Osteocyte (in vitro differentiated cells): ENCODE data around the gene MEX3A. TPM values are rescaled to one million over a fixed set of nuclear protein-coding genes. Genes with fewer than 3 reads are reported as not detected.

Experiments
- DNase-seq: peaks from one replicate; pipeline ENCODE4 v3.0.0; 2021; ENCODE audit warnings: mixed read lengths; ENCODE audit not compliant: unreplicated experiment; ENCODE audit errors: extremely low spot score
- H3K27ac Mint-ChIP-seq: one replicate; pipeline ENCODE4 v1.8.0; 2021; ENCODE audit warnings: mild to moderate bottlenecking, mixed read lengths; ENCODE audit not compliant: unreplicated experiment
- H3K27me3 Mint-ChIP-seq: one replicate; pipeline ENCODE4 v1.8.0; 2021; ENCODE audit warnings: mixed read lengths; ENCODE audit not compliant: unreplicated experiment
- H3K36me3 Mint-ChIP-seq: one replicate; pipeline ENCODE4 v1.8.0; 2021; ENCODE audit warnings: mixed read lengths; ENCODE audit not compliant: unreplicated experiment
- H3K4me1 Mint-ChIP-seq: one replicate; pipeline ENCODE4 v1.8.0; 2021; ENCODE audit warnings: mixed read lengths; ENCODE audit not compliant: unreplicated experiment
- H3K4me3 Mint-ChIP-seq: one replicate; pipeline ENCODE4 v1.8.0; 2021; ENCODE audit warnings: mild to moderate bottlenecking, moderate library complexity, mixed read lengths; ENCODE audit not compliant: unreplicated experiment
- H3K9me3 Mint-ChIP-seq: one replicate; pipeline ENCODE4 v1.8.0; 2021; ENCODE audit warnings: mixed read lengths; ENCODE audit not compliant: unreplicated experiment
- total RNA-seq: library from RNA; stranded (reverse); gene quantifications from 2 replicates; pipeline ENCODE4 v1.2.1, GENCODE V29; 2021
- TF ChIP-seq, protein P1 (sequence below): fragments of 200-600 bp; sonication (generic); IDR thresholded peaks from 2 replicates; pipeline ENCODE4 v1.5.0; 2021; ENCODE audit warnings: antibody characterized with exemption, mild to moderate bottlenecking, moderate library complexity

MEX3A gene
- total RNA-seq, 1 donor from 2014 or later = 20.7 TPM

DNA sequence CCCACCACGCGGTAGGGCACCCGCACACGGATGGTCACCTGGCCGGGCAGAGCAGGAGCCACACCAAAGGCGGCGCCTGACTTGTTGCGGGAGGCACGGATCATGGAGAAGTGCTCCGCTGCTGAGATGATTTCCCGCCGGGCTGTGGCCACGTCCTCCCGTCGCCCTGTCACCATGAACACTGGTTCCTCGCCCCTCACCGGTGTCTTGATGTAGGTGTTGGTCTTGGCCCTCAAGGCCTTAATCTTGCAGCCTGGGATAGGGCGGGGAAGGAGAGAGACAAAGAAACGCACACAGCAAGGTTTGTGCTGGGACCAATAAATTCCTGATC is 4.9 kb downstream of the MEX3A start:
- no peak for DNase-seq
- Mint-ChIP-seq H3K27ac (peak overlapping the region; percentile 54), H3K4me3 (peak overlapping the region; percentile 52), H3K27me3 (no peaks in the 10 kb centered on the region), H3K36me3 (peaks cover 18% of the 10 kb centered on the region), H3K4me1 (peaks cover 64% of the 10 kb centered on the region), H3K9me3 (no peaks in the 10 kb centered on the region)
- TF ChIP-seq, protein P1, sequence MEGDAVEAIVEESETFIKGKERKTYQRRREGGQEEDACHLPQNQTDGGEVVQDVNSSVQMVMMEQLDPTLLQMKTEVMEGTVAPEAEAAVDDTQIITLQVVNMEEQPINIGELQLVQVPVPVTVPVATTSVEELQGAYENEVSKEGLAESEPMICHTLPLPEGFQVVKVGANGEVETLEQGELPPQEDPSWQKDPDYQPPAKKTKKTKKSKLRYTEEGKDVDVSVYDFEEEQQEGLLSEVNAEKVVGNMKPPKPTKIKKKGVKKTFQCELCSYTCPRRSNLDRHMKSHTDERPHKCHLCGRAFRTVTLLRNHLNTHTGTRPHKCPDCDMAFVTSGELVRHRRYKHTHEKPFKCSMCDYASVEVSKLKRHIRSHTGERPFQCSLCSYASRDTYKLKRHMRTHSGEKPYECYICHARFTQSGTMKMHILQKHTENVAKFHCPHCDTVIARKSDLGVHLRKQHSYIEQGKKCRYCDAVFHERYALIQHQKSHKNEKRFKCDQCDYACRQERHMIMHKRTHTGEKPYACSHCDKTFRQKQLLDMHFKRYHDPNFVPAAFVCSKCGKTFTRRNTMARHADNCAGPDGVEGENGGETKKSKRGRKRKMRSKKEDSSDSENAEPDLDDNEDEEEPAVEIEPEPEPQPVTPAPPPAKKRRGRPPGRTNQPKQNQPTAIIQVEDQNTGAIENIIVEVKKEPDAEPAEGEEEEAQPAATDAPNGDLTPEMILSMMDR = no peak

DNA sequence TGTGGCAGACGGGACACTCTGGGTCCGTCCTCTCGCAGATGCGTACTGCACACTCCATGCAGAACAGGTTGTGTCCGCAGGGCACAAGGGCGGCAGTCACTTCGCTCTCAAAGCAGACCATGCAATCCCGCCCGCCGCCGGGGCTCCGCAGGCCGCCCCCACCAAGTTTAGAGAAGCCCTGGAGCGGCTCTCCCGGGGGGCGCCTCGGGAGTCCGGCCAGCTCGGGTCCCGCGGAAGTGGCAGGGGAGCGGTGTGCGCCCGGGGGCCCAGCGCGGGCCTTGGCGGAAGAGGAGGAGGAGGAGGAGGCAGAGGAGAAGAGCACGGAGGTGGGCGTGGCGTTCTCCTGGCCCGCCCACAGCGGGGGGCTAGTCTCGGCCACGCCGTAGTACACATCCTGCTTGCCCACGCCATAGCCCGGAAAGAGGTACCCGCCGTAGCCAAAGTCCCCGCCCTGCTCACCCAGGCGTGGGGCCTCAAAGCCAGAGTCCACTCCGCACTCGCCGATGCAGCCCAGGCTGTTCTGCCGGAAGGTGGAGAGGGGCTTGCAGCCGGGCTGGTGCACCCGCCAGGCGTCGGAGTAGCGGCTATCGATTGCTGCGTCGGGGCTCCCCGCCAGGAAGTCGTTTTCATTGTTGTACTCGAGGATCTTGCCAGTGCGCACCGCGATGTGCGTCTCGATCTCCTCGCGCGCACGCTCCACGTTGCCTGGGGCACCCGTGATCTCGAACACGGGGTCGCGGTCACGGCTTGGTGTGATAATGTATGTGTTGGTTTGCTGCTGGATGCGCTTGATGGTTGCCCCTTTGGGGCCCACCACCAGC is 5.4 kb downstream of the MEX3A start:
- Mint-ChIP-seq H3K27me3 (no peaks in the 10 kb centered on the region), H3K27ac (peak overlapping the region; percentile 54), H3K4me3 (peak overlapping the region; percentile 52), H3K4me1 (peaks cover 64% of the 10 kb centered on the region), H3K36me3 (peaks cover 18% of the 10 kb centered on the region), H3K9me3 (no peaks in the 10 kb centered on the region)
- TF ChIP-seq, protein P1 = no peak
- no peak for DNase-seq

DNA sequence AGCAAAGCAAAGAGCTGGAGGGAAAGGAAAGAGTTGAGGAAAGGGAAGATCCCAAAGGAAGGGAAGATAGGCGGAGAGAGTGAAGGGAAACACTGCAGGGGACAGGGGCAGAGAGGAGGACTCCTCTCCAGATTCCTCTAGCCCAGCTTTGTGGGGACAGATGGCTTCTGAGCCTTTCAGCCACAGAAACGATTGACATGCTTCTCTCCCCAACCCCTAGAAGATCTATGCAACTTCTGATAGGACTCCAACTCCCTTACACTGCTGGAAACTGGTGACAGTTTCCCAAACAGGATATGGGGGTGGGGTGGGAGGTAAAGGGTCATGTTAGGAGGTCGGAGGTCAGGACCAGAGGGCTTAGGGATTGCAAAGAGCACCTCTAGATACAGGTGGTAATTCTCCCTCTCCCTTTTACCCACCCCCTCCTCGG is 6.5 kb downstream of the MEX3A start:
- Mint-ChIP-seq H3K4me1 (peaks cover 57% of the 10 kb centered on the region), H3K27me3 (no peaks in the 10 kb centered on the region), H3K4me3 (peak overlapping the region; percentile 14), H3K9me3 (no peaks in the 10 kb centered on the region), H3K27ac (no peak overlapping the region), H3K36me3 (peaks cover 18% of the 10 kb centered on the region)
- no peak for DNase-seq
- TF ChIP-seq, protein P1 = no peak

DNA sequence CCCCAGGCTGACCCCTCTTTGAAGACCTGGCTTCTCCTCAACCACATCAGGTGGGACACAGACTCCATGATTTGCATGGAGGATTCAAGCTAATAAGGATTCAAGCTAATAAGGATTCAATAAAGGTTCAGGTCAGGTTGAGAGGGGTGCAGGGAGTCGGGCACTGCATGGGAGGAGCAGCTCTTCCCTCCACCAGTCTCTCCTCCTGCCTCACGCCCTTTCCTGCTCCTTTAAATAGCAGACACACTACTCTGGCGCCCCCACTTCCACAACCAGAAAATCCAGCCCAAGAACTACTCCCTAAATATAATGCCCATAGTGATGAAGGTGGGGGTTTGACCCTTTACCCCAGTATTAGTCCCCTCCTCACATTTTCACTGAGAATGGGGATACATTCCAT is 7.1 kb downstream of the MEX3A start:
- H3K4me1 Mint-ChIP-seq = peaks cover 51% of the 10 kb centered on the region
- peaks cover 18% of the 10 kb centered on the region for H3K36me3 Mint-ChIP-seq
- no peak overlapping the region for H3K27ac Mint-ChIP-seq
- TF ChIP-seq, protein P1 = no peak
- no peaks in the 10 kb centered on the region for H3K27me3 Mint-ChIP-seq
- no peak for DNase-seq
- no peak overlapping the region for H3K4me3 Mint-ChIP-seq
- no peaks in the 10 kb centered on the region for H3K9me3 Mint-ChIP-seq

DNA sequence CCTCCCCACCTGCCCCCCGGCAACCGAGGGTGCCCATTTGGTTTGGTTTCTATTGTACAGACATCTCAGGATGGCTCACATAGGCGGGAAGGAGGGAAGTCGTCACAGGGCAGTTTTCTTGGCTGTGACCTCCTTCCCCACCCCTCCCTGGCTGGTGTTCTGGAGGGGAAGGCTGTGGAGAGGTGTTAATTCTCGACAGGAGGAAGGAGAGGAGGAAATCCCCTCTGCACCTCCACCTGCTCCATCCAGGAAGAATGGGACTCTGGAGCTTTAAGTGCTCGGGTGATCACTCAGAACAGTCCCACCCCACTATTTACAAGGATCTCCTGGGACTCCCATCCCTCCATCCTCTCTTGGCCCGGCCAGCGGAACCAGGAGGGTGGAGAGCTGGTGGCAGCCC is 7.6 kb downstream of the MEX3A start:
- H3K4me1 Mint-ChIP-seq = peaks cover 46% of the 10 kb centered on the region
- no peak for DNase-seq
- TF ChIP-seq, protein P1 = no peak
- H3K27me3 Mint-ChIP-seq = no peaks in the 10 kb centered on the region
- H3K4me3 Mint-ChIP-seq = no peak overlapping the region
- no peaks in the 10 kb centered on the region for H3K9me3 Mint-ChIP-seq
- no peak overlapping the region for H3K27ac Mint-ChIP-seq
- H3K36me3 Mint-ChIP-seq = peaks cover 18% of the 10 kb centered on the region
